BLaER1 (cell line): ENCODE results near the gene THY1.
"Not testable (repeated sequence)": the region's sequence is repeated elsewhere in the genome, so short reads cannot be mapped to it uniquely, and the experiment has no call there.

Experiments used
- H3K27ac ChIP-seq: shearing (Covaris generic); formaldehyde crosslinking; 2 replicates; pipeline ENCODE4 v1.8.1; 2022
- H3K27me3 ChIP-seq: shearing (Covaris generic); formaldehyde crosslinking; 2 replicates; pipeline ENCODE4 v1.8.1; 2022
- H3K36me3 ChIP-seq: shearing (Covaris generic); formaldehyde crosslinking; 2 replicates; pipeline ENCODE4 v1.8.1; 2022
- H3K4me1 ChIP-seq: shearing (Covaris generic); formaldehyde crosslinking; 2 replicates; pipeline ENCODE4 v1.8.1; 2022
- H3K4me2 ChIP-seq: shearing (Covaris generic); formaldehyde crosslinking; 2 replicates; pipeline ENCODE4 v1.8.1; 2022
- H3K4me3 ChIP-seq: shearing (Covaris generic); formaldehyde crosslinking; 2 replicates; pipeline ENCODE4 v1.8.1; 2022
- H3K9ac ChIP-seq: shearing (Covaris generic); formaldehyde crosslinking; 2 replicates; pipeline ENCODE4 v1.8.1; 2022
- H3K9me3 ChIP-seq: shearing (Covaris generic); formaldehyde crosslinking; 2 replicates; pipeline ENCODE4 v1.8.1; 2022
- H4K20me1 ChIP-seq: shearing (Covaris generic); formaldehyde crosslinking; 2 replicates; pipeline ENCODE4 v1.8.1; 2022
- Cebpa-rat ChIP-seq: shearing (Covaris generic); IDR thresholded peaks from 2 replicates; pipeline ENCODE4 v1.8.1; 2022

THY1 gene

DNA sequence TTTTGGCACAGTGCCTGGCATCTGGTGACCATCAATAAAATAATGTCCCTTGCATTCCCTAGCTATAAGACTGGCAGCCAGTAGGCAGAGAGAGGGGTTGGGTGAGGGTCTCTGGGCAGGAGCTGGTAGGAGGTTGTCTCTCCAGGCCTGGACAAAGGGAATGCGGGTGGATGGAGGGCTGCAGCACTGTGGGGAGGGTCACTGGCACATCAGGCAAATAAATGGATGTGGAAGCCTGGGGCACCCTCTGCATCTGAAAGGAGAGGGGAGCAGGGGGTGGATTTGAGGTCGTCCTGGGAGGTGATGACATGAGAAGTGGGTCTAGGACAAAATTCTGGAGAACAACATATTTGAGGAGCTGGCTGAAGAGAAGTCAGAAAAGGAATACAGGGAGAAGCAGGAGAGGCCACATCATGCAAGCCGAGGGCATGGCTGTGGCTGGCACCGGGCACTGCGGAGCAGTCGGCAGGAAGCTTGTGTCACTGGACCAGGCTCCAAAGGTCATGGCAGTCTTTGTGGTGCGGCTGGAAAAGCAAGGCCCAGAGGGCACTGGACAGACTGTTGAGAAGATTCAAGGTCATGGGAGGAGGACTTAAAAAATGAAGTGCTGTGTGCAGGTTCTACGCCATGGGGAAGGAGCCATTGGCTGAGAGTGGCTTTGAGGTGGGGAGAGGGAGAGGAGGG lies 36.5 kb upstream of the THY1 start:
- peak overlapping the region; percentile 58; the same call in 1 of the 2 replicates for H3K4me2 ChIP-seq
- no peak for TF ChIP-seq Cebpa-rat
- H3K9ac ChIP-seq: no peak overlapping the region
- no peaks in the 10 kb centered on the region for H3K27me3 ChIP-seq
- H3K36me3 ChIP-seq: no peaks in the 10 kb centered on the region
- no peak overlapping the region for H3K4me3 ChIP-seq
- H3K27ac ChIP-seq: no peak overlapping the region
- H3K9me3 ChIP-seq: no peaks in the 10 kb centered on the region
- H3K4me1 ChIP-seq: peaks cover 30% of the 10 kb centered on the region
- H4K20me1 ChIP-seq: no peaks in the 10 kb centered on the region

DNA sequence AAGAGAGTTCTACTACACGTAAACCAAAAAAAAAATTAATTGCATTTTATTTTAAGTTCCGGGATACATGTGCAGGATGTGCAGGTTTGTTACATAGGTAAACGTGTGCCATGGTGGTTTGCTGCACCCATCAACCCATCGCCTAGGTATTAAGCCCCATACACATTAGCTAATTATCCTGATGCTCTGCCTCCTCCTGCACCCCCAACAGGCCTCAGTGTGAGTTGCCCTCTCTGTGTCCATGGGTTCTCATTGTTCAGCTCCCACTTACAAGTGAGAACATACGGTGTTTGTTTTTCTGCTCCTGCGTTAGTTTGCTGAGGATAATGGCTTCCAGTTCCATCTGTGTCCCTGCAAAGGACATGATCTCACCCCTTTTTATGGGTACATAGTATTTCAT lies 32.7 kb upstream of the THY1 start:
- H3K36me3 ChIP-seq, H3K4me3 ChIP-seq, H3K9me3 ChIP-seq, H3K4me2 ChIP-seq, H3K9ac ChIP-seq, H4K20me1 ChIP-seq, H3K27ac ChIP-seq, H3K27me3 ChIP-seq: not testable (repeated sequence)
- H3K4me1 ChIP-seq: peaks cover 26% of the 10 kb centered on the region

DNA sequence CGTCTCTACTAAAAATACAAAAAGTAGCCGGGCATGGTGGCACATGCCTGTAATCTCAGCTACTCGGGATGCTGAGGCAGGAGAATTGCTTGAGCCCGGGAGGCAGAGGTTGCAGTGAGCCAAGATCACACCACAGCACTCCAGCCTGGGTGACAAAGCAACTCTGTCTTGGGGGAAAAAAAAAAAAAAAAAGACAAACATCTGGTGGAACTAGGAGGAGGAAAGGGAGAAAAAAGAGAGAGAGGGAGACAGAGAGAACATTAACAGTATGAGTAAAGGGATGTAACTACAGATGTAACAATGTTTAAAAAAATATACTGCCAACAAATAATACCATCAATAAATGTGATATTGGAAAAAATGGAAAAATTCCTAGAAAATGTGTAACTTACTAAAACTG lies 32.3 kb upstream of the THY1 start:
- not testable (repeated sequence) for H4K20me1 ChIP-seq, H3K27me3 ChIP-seq, H3K9me3 ChIP-seq, H3K4me2 ChIP-seq, H3K9ac ChIP-seq, H3K4me3 ChIP-seq, H3K36me3 ChIP-seq, H3K27ac ChIP-seq
- peaks cover 21% of the 10 kb centered on the region for H3K4me1 ChIP-seq

GRCh38 chr11:119453881-119454280 lies 30.9 kb upstream of the THY1 start:
- Histone ChIP-seq H3K4me2 (no peak overlapping the region), H3K9ac (no peak overlapping the region), H3K9me3 (no peaks in the 10 kb centered on the region), H3K27ac (no peak overlapping the region), H4K20me1 (no peaks in the 10 kb centered on the region), H3K36me3 (no peaks in the 10 kb centered on the region), H3K4me1 (peaks cover 10% of the 10 kb centered on the region; the same call in 1 of the 2 replicates), H3K4me3 (no peak overlapping the region), H3K27me3 (no peaks in the 10 kb centered on the region)
- TF ChIP-seq Cebpa-rat: no peak

GRCh38 chr11:119450590-119451326 lies 27.8 kb upstream of the THY1 start:
- Histone ChIP-seq H3K9ac (no peak overlapping the region), H3K36me3 (no peaks in the 10 kb centered on the region), H3K27me3 (no peaks in the 10 kb centered on the region), H4K20me1 (no peaks in the 10 kb centered on the region), H3K4me1 (peaks cover 25% of the 10 kb centered on the region), H3K4me3 (no peak overlapping the region), H3K27ac (no peak overlapping the region), H3K4me2 (no peak overlapping the region), H3K9me3 (no peaks in the 10 kb centered on the region)
- TF ChIP-seq Cebpa-rat: no peak

- Histone ChIP-seq H3K4me3 (no peak overlapping the region), H3K27ac (no peak overlapping the region), H3K4me2 (no peak overlapping the region), H3K4me1 (peaks cover 25% of the 10 kb centered on the region), H3K9me3 (no peaks in the 10 kb centered on the region), H3K36me3 (no peaks in the 10 kb centered on the region), H3K9ac (no peak overlapping the region), H3K27me3 (no peaks in the 10 kb centered on the region), H4K20me1 (no peaks in the 10 kb centered on the region)
- TF ChIP-seq Cebpa-rat: no peak
Observed at GRCh38 chr11:119449498-119449897, 26.5 kb upstream of the THY1 start.

DNA sequence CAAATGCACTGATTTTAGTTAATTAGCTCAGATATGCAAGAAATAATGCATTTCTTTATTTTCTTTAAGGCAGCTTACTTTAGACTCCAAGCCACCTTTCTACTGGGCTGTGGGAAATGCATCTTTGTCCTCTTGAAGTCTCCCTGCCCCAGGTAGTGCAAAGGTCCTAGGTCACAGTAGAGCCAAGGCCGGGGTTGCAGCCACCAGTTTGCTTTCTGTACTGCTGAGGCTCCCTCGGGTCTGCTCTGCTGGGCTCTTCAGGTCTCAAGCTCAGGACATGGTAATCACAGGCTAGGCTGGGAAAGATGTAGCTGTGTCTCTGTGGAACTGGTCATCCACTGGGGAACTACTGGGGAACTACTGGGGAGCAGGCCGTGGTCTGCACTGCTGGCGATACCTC lies 25.4 kb upstream of the THY1 start:
- no peak overlapping the region; the same call in 1 of the 2 replicates for H3K27ac ChIP-seq
- no peaks in the 10 kb centered on the region for H3K36me3 ChIP-seq
- no peak overlapping the region for H3K4me3 ChIP-seq
- no peak for TF ChIP-seq Cebpa-rat
- H3K4me1 ChIP-seq: peaks cover 25% of the 10 kb centered on the region
- no peak overlapping the region for H3K9ac ChIP-seq
- no peaks in the 10 kb centered on the region for H3K27me3 ChIP-seq
- no peaks in the 10 kb centered on the region for H4K20me1 ChIP-seq
- H3K4me2 ChIP-seq: peak overlapping the region; percentile 84
- H3K9me3 ChIP-seq: no peaks in the 10 kb centered on the region

DNA sequence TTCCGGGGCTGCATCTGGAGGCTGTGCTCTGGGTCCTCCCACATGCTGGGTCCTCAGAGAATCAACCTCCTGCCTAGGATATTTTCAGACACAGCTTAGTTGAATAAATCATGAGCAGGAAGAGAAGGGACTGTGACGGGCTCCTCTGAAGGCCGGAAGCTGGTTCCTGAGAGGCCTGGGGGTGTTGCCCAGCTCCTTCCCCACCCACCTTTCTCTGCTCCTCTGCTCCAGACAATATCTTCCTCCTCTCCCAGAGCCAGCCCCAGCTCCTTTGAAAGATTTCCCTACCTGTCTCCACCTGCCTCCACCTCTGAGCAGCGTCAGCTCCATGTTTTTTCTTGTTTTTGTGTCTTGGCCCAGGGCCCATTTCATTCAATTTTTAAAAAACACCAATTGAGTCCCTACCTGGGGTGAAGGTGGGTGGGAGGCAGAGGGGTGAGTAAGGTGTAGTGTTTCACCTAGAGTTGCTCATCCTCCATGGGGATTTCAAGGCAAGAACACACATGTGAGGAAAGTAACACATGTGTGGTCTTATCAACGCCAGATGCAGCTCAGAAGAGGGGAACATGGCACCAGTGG lies 24.8 kb upstream of the THY1 start:
- TF ChIP-seq Cebpa-rat: no peak
- peak overlapping the region; percentile 52; the same call in 1 of the 2 replicates for H3K9ac ChIP-seq
- peak overlapping the region; percentile 84 for H3K4me2 ChIP-seq
- H4K20me1 ChIP-seq: no peaks in the 10 kb centered on the region
- no peaks in the 10 kb centered on the region for H3K9me3 ChIP-seq
- no peaks in the 10 kb centered on the region for H3K27me3 ChIP-seq
- peaks cover 23% of the 10 kb centered on the region for H3K4me1 ChIP-seq
- H3K36me3 ChIP-seq: no peaks in the 10 kb centered on the region
- 0 out of 2 replicates have a peak overlapping the region, but pooled peaks have one; percentile 13 for H3K4me3 ChIP-seq
- peak overlapping the region; percentile 63 for H3K27ac ChIP-seq

- H3K36me3 ChIP-seq: no peaks in the 10 kb centered on the region
- no peaks in the 10 kb centered on the region for H4K20me1 ChIP-seq
- H3K4me2 ChIP-seq: peak overlapping the region; percentile 84
- H3K9me3 ChIP-seq: no peaks in the 10 kb centered on the region
- H3K27ac ChIP-seq: peak overlapping the region; percentile 63
- peak overlapping the region; percentile 52; the same call in 1 of the 2 replicates for H3K9ac ChIP-seq
- peaks cover 24% of the 10 kb centered on the region for H3K4me1 ChIP-seq
- 0 out of 2 replicates have a peak overlapping the region, but pooled peaks have one; percentile 13 for H3K4me3 ChIP-seq
- H3K27me3 ChIP-seq: no peaks in the 10 kb centered on the region
- no peak for TF ChIP-seq Cebpa-rat
Observed at GRCh38 chr11:119446871-119447663, 24.1 kb upstream of the THY1 start.
